ENCODE measurements around the gene PIGM. TPM values are rescaled to one million over a fixed set of nuclear protein-coding genes. Genes with fewer than 3 reads are reported as not detected.
"Not testable (repeated sequence)": the region's sequence is repeated elsewhere in the genome, so short reads cannot be mapped to it uniquely, and the experiment has no call there.

The PIGM gene
- polyA plus RNA-seq, 4 donors: 1.1 to 16.2 (median 2.7) TPM

DNA sequence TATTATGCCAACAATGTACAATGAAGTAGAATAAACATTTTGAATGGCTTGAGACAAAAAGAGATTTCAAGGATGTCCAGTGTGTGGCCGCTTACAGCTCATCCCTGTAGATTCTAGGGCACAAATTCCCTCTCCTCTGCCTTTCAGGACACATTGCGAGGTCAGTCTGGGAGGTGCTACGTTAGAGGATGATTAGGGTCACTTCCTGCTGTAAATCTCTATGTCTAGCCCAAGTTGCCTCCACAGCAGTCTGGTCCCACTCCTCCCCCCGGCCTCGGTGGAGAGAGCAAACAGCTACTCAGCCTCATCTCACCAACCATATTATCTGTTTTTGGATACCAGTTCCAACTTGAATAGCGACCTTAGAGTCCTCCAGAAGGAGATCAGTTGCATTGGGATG is 21.1 kb upstream of the PIGM start:
- no peaks in the 10 kb centered on the region for H3K36me3 ChIP-seq (ENCODE audit: control insufficient read depth in 3 of 3, insufficient read depth in 2 of 3, low read depth in 1 of 3, low read length in 3 of 3)
- peaks cover 0 to 35% (median 0%) of the 10 kb centered on the region in 3 donors for H3K27me3 ChIP-seq (ENCODE audit: control insufficient read depth in 3 of 3, insufficient read depth in 3 of 3, low read length in 3 of 3)
- no peak for FAIRE-seq
- H3K9me3 ChIP-seq (ENCODE audit: control insufficient read depth in 2 of 2, insufficient read depth in 1 of 2, low read depth in 1 of 2, low read length in 1 of 2): no peaks in the 10 kb centered on the region
- H3K4me1 ChIP-seq (ENCODE audit: control insufficient read depth in 3 of 3, insufficient read depth in 2 of 3, low read depth in 1 of 3, low read length in 2 of 3): no peaks in the 10 kb centered on the region
- H3K4me3 ChIP-seq (ENCODE audit: low read depth in 1 of 3, low read length in 3 of 3): no peak overlapping the region
- H3K27ac ChIP-seq (ENCODE audit: low read depth in 1 of 3, low read length in 2 of 3): no peak overlapping the region
- WGBS, 3 donors: 59 to 78% (median 70%) methylated on average over 6 of the region's 6 CpGs
- DNase-seq: no peak

- Histone ChIP-seq H3K4me1 (ENCODE audit: control insufficient read depth in 3 of 3, insufficient read depth in 2 of 3, low read depth in 1 of 3, low read length in 2 of 3) (peaks cover 0 to 17% (median 9%) of the 10 kb centered on the region in 3 donors), H3K36me3 (ENCODE audit: control insufficient read depth in 3 of 3, insufficient read depth in 2 of 3, low read depth in 1 of 3, low read length in 3 of 3) (no peaks in the 10 kb centered on the region), H3K4me3 (ENCODE audit: low read depth in 1 of 3, low read length in 3 of 3) (no peak overlapping the region), H3K9me3 (ENCODE audit: control insufficient read depth in 2 of 2, insufficient read depth in 1 of 2, low read depth in 1 of 2, low read length in 1 of 2) (no peaks in the 10 kb centered on the region), H3K27ac (ENCODE audit: low read depth in 1 of 3, low read length in 2 of 3) (no peak overlapping the region), H3K27me3 (ENCODE audit: control insufficient read depth in 3 of 3, insufficient read depth in 3 of 3, low read length in 3 of 3) (peaks cover 0 to 25% (median 0%) of the 10 kb centered on the region in 3 donors)
- no peak for DNase-seq
- no peak for FAIRE-seq
- 76 to 84% (median 82%) methylated on average over 1 of the region's 1 CpG for WGBS, 3 donors
Measured at GRCh38 chr1:160050619-160051018, 18.8 kb upstream of the PIGM start.

DNA sequence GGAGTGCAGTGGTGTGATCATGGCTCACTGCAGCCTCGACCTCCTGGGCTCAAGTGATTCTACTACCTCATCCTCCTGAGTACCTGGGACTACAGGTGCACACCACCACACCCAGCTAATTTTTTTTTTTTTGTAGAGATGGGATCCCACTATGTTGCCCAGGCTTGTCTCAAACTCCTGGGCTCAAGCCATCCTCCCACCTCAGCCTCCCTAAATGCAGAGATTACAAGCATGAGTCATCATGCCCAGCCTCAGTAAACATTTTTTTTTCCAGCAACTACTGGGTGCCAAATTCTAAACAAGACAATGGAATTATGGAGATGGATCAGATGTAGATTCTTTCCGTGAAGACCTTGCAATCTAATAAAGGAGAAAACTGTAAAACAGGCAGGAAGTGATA is 18.4 kb upstream of the PIGM start:
- H3K4me3 ChIP-seq (ENCODE audit: low read depth in 1 of 3, low read length in 3 of 3); H3K36me3 ChIP-seq (ENCODE audit: control insufficient read depth in 3 of 3, insufficient read depth in 2 of 3, low read depth in 1 of 3, low read length in 3 of 3); H3K9me3 ChIP-seq (ENCODE audit: control insufficient read depth in 2 of 2, insufficient read depth in 1 of 2, low read depth in 1 of 2, low read length in 1 of 2); H3K27ac ChIP-seq (ENCODE audit: low read depth in 1 of 3, low read length in 2 of 3); DNase-seq; FAIRE-seq: not testable (repeated sequence)
- Histone ChIP-seq H3K4me1 (ENCODE audit: control insufficient read depth in 3 of 3, insufficient read depth in 2 of 3, low read depth in 1 of 3, low read length in 2 of 3) (peaks cover 0 to 17% (median 9%) of the 10 kb centered on the region in 3 donors), H3K27me3 (ENCODE audit: control insufficient read depth in 3 of 3, insufficient read depth in 3 of 3, low read length in 3 of 3) (peaks cover 0 to 23% (median 0%) of the 10 kb centered on the region in 3 donors)
- 69 to 80% (median 78%) methylated on average over 2 of the region's 2 CpGs for WGBS, 3 donors

DNA sequence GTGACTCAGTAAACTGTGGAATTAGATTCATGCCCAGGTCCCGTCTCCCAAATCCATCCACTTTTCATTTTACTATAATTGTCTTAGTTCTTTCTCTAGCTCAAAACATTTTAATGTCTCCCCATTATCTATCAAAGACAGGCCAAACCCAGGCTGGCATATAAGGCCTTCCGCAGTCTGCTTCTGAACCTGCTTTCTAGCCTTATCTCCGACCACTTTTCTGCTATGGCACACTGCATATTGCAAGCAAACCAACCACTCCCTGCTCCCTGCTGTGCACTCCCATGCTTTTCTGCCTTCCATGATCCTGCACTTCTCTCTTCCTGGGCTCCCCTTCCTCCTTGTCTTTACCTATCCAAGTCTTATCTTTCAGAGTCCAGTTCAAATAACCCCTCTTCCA is 17.3 kb upstream of the PIGM start:
- DNase-seq (no peak), FAIRE-seq (no peak)
- Histone ChIP-seq H3K9me3 (ENCODE audit: control insufficient read depth in 2 of 2, insufficient read depth in 1 of 2, low read depth in 1 of 2, low read length in 1 of 2) (no peaks in the 10 kb centered on the region), H3K4me1 (ENCODE audit: control insufficient read depth in 3 of 3, insufficient read depth in 2 of 3, low read depth in 1 of 3, low read length in 2 of 3) (peaks cover 0 to 17% (median 9%) of the 10 kb centered on the region in 3 donors), H3K27me3 (ENCODE audit: control insufficient read depth in 3 of 3, insufficient read depth in 3 of 3, low read length in 3 of 3) (peaks cover 0 to 23% (median 0%) of the 10 kb centered on the region in 3 donors), H3K27ac (ENCODE audit: low read depth in 1 of 3, low read length in 2 of 3) (no peak overlapping the region), H3K36me3 (ENCODE audit: control insufficient read depth in 3 of 3, insufficient read depth in 2 of 3, low read depth in 1 of 3, low read length in 3 of 3) (no peaks in the 10 kb centered on the region), H3K4me3 (ENCODE audit: low read depth in 1 of 3, low read length in 3 of 3) (no peak overlapping the region)
- WGBS, 3 donors: 82 to 91% (median 83%) methylated on average over 3 of the region's 3 CpGs

GRCh38 chr1:160048335-160048734 is 16.5 kb upstream of the PIGM start:
- H3K4me1 ChIP-seq (ENCODE audit: control insufficient read depth in 3 of 3, insufficient read depth in 2 of 3, low read depth in 1 of 3, low read length in 2 of 3): peaks cover 0 to 17% (median 9%) of the 10 kb centered on the region in 3 donors
- DNase-seq: no peak
- no peak overlapping the region for H3K4me3 ChIP-seq (ENCODE audit: low read depth in 1 of 3, low read length in 3 of 3)
- H3K9me3 ChIP-seq (ENCODE audit: control insufficient read depth in 2 of 2, insufficient read depth in 1 of 2, low read depth in 1 of 2, low read length in 1 of 2): no peaks in the 10 kb centered on the region
- no peak overlapping the region for H3K27ac ChIP-seq (ENCODE audit: low read depth in 1 of 3, low read length in 2 of 3)
- peaks cover 0 to 18% (median 0%) of the 10 kb centered on the region in 3 donors for H3K27me3 ChIP-seq (ENCODE audit: control insufficient read depth in 3 of 3, insufficient read depth in 3 of 3, low read length in 3 of 3)
- no peak for FAIRE-seq
- H3K36me3 ChIP-seq (ENCODE audit: control insufficient read depth in 3 of 3, insufficient read depth in 2 of 3, low read depth in 1 of 3, low read length in 3 of 3): no peaks in the 10 kb centered on the region

DNA sequence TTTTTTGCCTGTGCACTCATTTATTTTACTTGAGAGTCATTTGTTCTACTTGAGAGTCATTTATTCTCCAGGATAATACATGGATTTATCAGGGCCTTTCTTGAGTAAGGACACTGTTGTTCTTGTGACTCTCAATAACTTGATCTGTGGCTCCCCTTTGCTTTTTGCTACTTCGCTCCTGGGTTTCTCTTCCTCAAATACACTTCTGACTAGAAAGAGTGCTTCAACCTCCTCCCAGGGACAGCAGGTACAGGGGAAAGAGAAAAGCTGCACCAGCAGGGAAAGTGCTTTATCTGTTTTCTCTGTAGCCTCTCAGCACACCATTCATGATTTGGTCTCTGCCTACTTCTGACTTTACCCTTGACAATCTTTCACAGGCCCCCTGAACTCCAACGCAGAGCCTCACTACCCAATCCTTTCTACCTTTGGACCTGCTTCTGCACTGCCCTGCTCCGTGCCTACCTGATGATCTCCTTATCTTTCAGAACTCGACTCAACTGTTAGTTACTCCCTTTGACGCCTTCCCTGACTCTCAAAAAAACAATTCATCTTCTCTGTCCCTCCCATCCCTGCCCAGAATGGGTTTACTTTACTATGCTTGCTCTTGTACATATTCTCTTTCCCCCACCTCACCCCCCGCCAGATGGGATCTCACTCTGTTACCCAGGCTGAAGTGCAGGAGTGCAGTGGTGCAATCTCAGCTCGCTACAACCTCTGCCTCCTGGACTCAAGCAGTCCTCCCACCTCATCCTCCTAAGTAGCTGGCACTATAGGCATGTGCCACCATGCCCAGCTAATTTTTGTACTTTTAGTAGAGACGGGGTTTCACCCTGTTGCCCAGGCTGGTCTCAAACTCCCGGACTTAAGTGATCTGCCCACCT is 15.6 kb upstream of the PIGM start:
- peak; percentile 27 to 34 for DNase-seq
- no peaks in the 10 kb centered on the region for H3K36me3 ChIP-seq (ENCODE audit: control insufficient read depth in 3 of 3, insufficient read depth in 2 of 3, low read depth in 1 of 3, low read length in 3 of 3)
- peaks cover 0 to 8% (median 0%) of the 10 kb centered on the region in 3 donors for H3K27me3 ChIP-seq (ENCODE audit: control insufficient read depth in 3 of 3, insufficient read depth in 3 of 3, low read length in 3 of 3)
- no peak overlapping the region for H3K27ac ChIP-seq (ENCODE audit: low read depth in 1 of 3, low read length in 2 of 3)
- FAIRE-seq: no peak
- H3K4me1 ChIP-seq (ENCODE audit: control insufficient read depth in 3 of 3, insufficient read depth in 2 of 3, low read depth in 1 of 3, low read length in 2 of 3): peaks cover 0 to 17% (median 9%) of the 10 kb centered on the region in 3 donors
- H3K9me3 ChIP-seq (ENCODE audit: control insufficient read depth in 2 of 2, insufficient read depth in 1 of 2, low read depth in 1 of 2, low read length in 1 of 2): no peaks in the 10 kb centered on the region
- WGBS, 3 donors: 49 to 62% (median 50%) methylated on average over 9 of the region's 9 CpGs
- no peak overlapping the region for H3K4me3 ChIP-seq (ENCODE audit: low read depth in 1 of 3, low read length in 3 of 3)

GRCh38 chr1:160046494-160047110 is 14.8 kb upstream of the PIGM start:
- Histone ChIP-seq H3K4me3 (ENCODE audit: low read depth in 1 of 3, low read length in 3 of 3) (no peak overlapping the region), H3K27me3 (ENCODE audit: control insufficient read depth in 3 of 3, insufficient read depth in 3 of 3, low read length in 3 of 3) (peaks cover 0 to 4% (median 0%) of the 10 kb centered on the region in 3 donors), H3K27ac (ENCODE audit: low read depth in 1 of 3, low read length in 2 of 3) (no peak overlapping the region), H3K9me3 (ENCODE audit: control insufficient read depth in 2 of 2, insufficient read depth in 1 of 2, low read depth in 1 of 2, low read length in 1 of 2) (no peaks in the 10 kb centered on the region), H3K36me3 (ENCODE audit: control insufficient read depth in 3 of 3, insufficient read depth in 2 of 3, low read depth in 1 of 3, low read length in 3 of 3) (no peaks in the 10 kb centered on the region), H3K4me1 (ENCODE audit: control insufficient read depth in 3 of 3, insufficient read depth in 2 of 3, low read depth in 1 of 3, low read length in 2 of 3) (peaks cover 0 to 17% (median 9%) of the 10 kb centered on the region in 3 donors)
- FAIRE-seq (no peak), DNase-seq (peak; percentile 46 to 51)
- 4 to 5% (median 5%) methylated on average over 11 of the region's 11 CpGs for WGBS, 3 donors

GRCh38 chr1:160045653-160046052 is 13.9 kb upstream of the PIGM start:
- Histone ChIP-seq H3K27me3 (ENCODE audit: control insufficient read depth in 3 of 3, insufficient read depth in 3 of 3, low read length in 3 of 3) (no peaks in the 10 kb centered on the region), H3K36me3 (ENCODE audit: control insufficient read depth in 3 of 3, insufficient read depth in 2 of 3, low read depth in 1 of 3, low read length in 3 of 3) (no peaks in the 10 kb centered on the region), H3K4me1 (ENCODE audit: control insufficient read depth in 3 of 3, insufficient read depth in 2 of 3, low read depth in 1 of 3, low read length in 2 of 3) (peaks cover 0 to 17% (median 12%) of the 10 kb centered on the region in 3 donors), H3K9me3 (ENCODE audit: control insufficient read depth in 2 of 2, insufficient read depth in 1 of 2, low read depth in 1 of 2, low read length in 1 of 2) (no peaks in the 10 kb centered on the region), H3K4me3 (ENCODE audit: low read depth in 1 of 3, low read length in 3 of 3) (no peak overlapping the region), H3K27ac (ENCODE audit: low read depth in 1 of 3, low read length in 2 of 3) (no peak overlapping the region)
- FAIRE-seq (no peak), DNase-seq (peak; percentile 24 to 49)
- WGBS, 3 donors: 11 to 50% (median 41%) methylated on average over 2 of the region's 2 CpGs

Measured in small intestine (tissue), 7 donors.